Measurements from ENCODE around the gene BORCS6. TPM values are rescaled to one million over a fixed set of nuclear protein-coding genes. Genes with fewer than 3 reads are reported as not detected.

The BORCS6 gene
- total and polyA plus RNA-seq, 9 of the 15 experiments (the other 6 are each of a cell fraction or from before 2014, with no cell fraction given) = 0.01 to 7.4 (median 2.3) TPM

GRCh38 chr17:8185582-8186445 is 4.2 kb downstream of the BORCS6 start (continued):
- TF ChIP-seq MXI1 (IDR thresholded peaks at IDR 0.05; ENCODE audit: low read depth, low read length) = no peak
- TF ChIP-seq MNT (conservative IDR thresholded peaks at IDR 0.05) = no peak; a peak in 1 of 4 replicates
- no peak for TF ChIP-seq TAL1 (IDR thresholded peaks at IDR 0.05)
- TF ChIP-seq CEBPG (CRISPR knock-in tag; IDR thresholded peaks at IDR 0.05) = peak; percentile 83
- TF ChIP-seq CEBPG (tag; conservative IDR thresholded peaks at IDR 0.05 in 1 of 2, IDR thresholded peaks at IDR 0.05 in 1 of 2) = 0 out of 4 replicates have a peak, but pooled peaks of 1 of the 2 experiments have one; percentile 33
- TF ChIP-seq DPF2 (IDR thresholded peaks at IDR 0.05) = no peak
- TF ChIP-seq HMBOX1 (IDR thresholded peaks at IDR 0.05) = no peak
- TF ChIP-seq CTBP1 (IDR thresholded peaks at IDR 0.05; ENCODE audit: borderline replicate concordance) = peak; percentile 18; the same call in 1 of the 2 replicates
- peak; percentile 16 to 89; a peak in 2 of 4 replicates for TF ChIP-seq HDAC1 (IDR thresholded peaks at IDR 0.05)
- TF ChIP-seq BRD9 (IDR thresholded peaks at IDR 0.05; ENCODE audit: low read depth, partially characterized antibody) = no peak
- TF ChIP-seq BDP1 (IDR thresholded peaks at IDR 0.05; ENCODE audit: insufficient read depth, insufficient read length) = peak; percentile 60
- no peak for TF ChIP-seq ZNF398 (CRISPR knock-in tag; IDR thresholded peaks at IDR 0.05)
- no peak for TF ChIP-seq ZNF347 (CRISPR knock-in tag; IDR thresholded peaks at IDR 0.05; ENCODE audit: low read depth)
- peak; percentile 89; the same call in 1 of the 2 replicates for TF ChIP-seq NR1H2 (CRISPR knock-in tag; IDR thresholded peaks at IDR 0.05)
- no peak for TF ChIP-seq RBM14 (IDR thresholded peaks at IDR 0.05; ENCODE audit: borderline replicate concordance, insufficient read depth, low read depth, low read length)
- peak; percentile 99 for TF ChIP-seq TBP (optimal IDR thresholded peaks at IDR 0.05; ENCODE audit: low read depth, low read length)
- peak; percentile 48; the same call in 1 of the 2 replicates for TF ChIP-seq NFIC (IDR thresholded peaks at IDR 0.05)
- TF ChIP-seq ZNF384 (IDR thresholded peaks at IDR 0.05; ENCODE audit: low read depth, low read length) = no peak
- TF ChIP-seq NR3C1 (CRISPR knock-in tag; IDR thresholded peaks at IDR 0.05) = no peak
- TF ChIP-seq ARHGAP35 (IDR thresholded peaks at IDR 0.05; ENCODE audit: partially characterized antibody) = no peak
- no peak for TF ChIP-seq STAG1 (CRISPR knock-in tag; IDR thresholded peaks at IDR 0.05; ENCODE audit: borderline replicate concordance)
- peak; percentile 49; the same call in 1 of the 2 replicates for TF ChIP-seq TARDBP (IDR thresholded peaks at IDR 0.05)
- TF ChIP-seq POLR3G (IDR thresholded peaks at IDR 0.05; ENCODE audit: extremely low read depth, insufficient read length, insufficient replicate concordance) = no peak
